ENCODE results near the gene HELZ2. TPM values are rescaled to one million over a fixed set of nuclear protein-coding genes. Genes with fewer than 3 reads are reported as not detected.
A peak's percentile ranks its signal among the peaks of the same experiment; 100 is the strongest.

HELZ2 gene
- total and polyA plus RNA-seq, 2 of the 4 experiments (the other 2 are of a cell fraction): 4.7 to 10.6 TPM

DNA sequence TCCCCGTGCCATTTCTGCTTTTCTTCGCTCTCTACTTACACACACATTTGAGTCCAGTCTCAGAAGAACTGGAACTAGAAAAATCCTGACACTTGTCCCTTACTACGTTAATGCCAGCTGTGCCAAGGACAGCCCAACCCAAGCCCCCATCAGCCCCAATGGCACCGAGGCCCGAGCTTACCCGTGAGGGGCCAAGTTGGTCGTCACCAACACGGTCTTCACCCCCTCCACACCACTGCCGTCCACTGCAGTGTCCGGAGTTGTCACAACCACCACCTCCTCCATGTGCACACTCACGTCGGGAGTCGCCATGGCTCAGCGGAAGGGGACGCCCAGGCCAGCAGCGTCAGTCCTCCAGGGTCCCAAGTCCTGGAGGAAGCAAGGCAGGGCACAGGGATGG lies 45.0 kb upstream of the HELZ2 start:
- Histone ChIP-seq H3K23ac (ENCODE audit: low read depth, low read length) (no peak overlapping the region), H3K56ac (ENCODE audit: extremely low read depth, insufficient read depth, low read length) (no peak overlapping the region), H2BK15ac (ENCODE audit: low read depth, low read length) (no peak overlapping the region), H4K20me1 (ENCODE audit: insufficient read depth, low read length) (peaks cover 22% of the 10 kb centered on the region), H3K4me2 (ENCODE audit: low read depth, low read length) (no peak overlapping the region), H3K79me1 (ENCODE audit: low read depth in 1 of 2, low read length in 2 of 2) (peaks cover 29 to 74% of the 10 kb centered on the region in 2 experiments), H2AK9ac (replicated peaks; ENCODE audit: low read depth, low read length, poor library complexity) (peak overlapping the region; percentile 28), H3K36me3 (ENCODE audit: control insufficient read depth, insufficient read depth, low read length) (peaks cover 34% of the 10 kb centered on the region), H3K4me3 (ENCODE audit: insufficient read depth, low read depth, low read length) (no peak overlapping the region), H2BK20ac (ENCODE audit: low read depth, low read length) (no peak overlapping the region), H3K4ac (ENCODE audit: low read depth, low read length) (no peak overlapping the region), H3K9me3 (ENCODE audit: control insufficient read depth, insufficient read depth, low read length) (no peaks in the 10 kb centered on the region), H3K18ac (ENCODE audit: low read depth, low read length) (no peak overlapping the region), H3K9me1 (ENCODE audit: insufficient read depth, low read length) (peaks cover 3% of the 10 kb centered on the region; the same call in 1 of the 2 replicates), H3K27me3 (ENCODE audit: control insufficient read depth, insufficient read depth, low read length) (no peaks in the 10 kb centered on the region), H4K91ac (ENCODE audit: insufficient read depth, low read depth, low read length) (no peak overlapping the region), H3K27ac (ENCODE audit: insufficient read depth, low read length) (no peak overlapping the region), H2AFZ (replicated peaks; ENCODE audit: low read length, poor library complexity) (peak overlapping the region; percentile 17), H4K8ac (ENCODE audit: low read depth in 2 of 2, low read length in 2 of 2) (no peak overlapping the region), H4K5ac (ENCODE audit: low read depth, low read length) (no peak overlapping the region), H2BK120ac (ENCODE audit: low read depth, low read length) (no peak overlapping the region), H2BK5ac (ENCODE audit: low read depth, low read length, poor library complexity, severe bottlenecking) (no peak overlapping the region), H2AK5ac (ENCODE audit: low read depth, low read length) (no peak overlapping the region), H3K9ac (ENCODE audit: low read depth, low read length) (no peak overlapping the region), H3K4me1 (ENCODE audit: control insufficient read depth, insufficient read depth, low read length) (no peaks in the 10 kb centered on the region), H3K14ac (replicated peaks; ENCODE audit: low read depth, low read length) (no peak overlapping the region)
- dilution Hi-C loops (cut with HindIII; ENCODE audit: low sequenced_read_pairs, unreplicated experiment): no loop called here
- intact Hi-C loops (cut with micrococcal nuclease): no loop called here
- ATAC-seq (ENCODE audit: low read depth): no peak
- CTCF ChIA-PET: no interaction called here
- TF ChIP-seq, protein P1, sequence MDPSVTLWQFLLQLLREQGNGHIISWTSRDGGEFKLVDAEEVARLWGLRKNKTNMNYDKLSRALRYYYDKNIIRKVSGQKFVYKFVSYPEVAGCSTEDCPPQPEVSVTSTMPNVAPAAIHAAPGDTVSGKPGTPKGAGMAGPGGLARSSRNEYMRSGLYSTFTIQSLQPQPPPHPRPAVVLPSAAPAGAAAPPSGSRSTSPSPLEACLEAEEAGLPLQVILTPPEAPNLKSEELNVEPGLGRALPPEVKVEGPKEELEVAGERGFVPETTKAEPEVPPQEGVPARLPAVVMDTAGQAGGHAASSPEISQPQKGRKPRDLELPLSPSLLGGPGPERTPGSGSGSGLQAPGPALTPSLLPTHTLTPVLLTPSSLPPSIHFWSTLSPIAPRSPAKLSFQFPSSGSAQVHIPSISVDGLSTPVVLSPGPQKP (IDR thresholded peaks at IDR 0.05; ENCODE audit: borderline replicate concordance, low read depth, low read length): no peak
- TF ChIP-seq SMC3 (IDR thresholded peaks at IDR 0.05; ENCODE audit: low read depth, low read length) (no peak), RAD21 (IDR thresholded peaks at IDR 0.05; ENCODE audit: low read length) (no peak), MAZ (IDR thresholded peaks at IDR 0.05; ENCODE audit: borderline replicate concordance, low read depth, low read length) (no peak), RFX5 (IDR thresholded peaks at IDR 0.05; ENCODE audit: low read depth, low read length) (no peak), NFE2L2 (IDR thresholded peaks at IDR 0.05; ENCODE audit: low read depth, low read length) (no peak), RCOR1 (IDR thresholded peaks at IDR 0.05; ENCODE audit: insufficient replicate concordance, low read length) (no peak)
- TF ChIP-seq, protein P2, sequence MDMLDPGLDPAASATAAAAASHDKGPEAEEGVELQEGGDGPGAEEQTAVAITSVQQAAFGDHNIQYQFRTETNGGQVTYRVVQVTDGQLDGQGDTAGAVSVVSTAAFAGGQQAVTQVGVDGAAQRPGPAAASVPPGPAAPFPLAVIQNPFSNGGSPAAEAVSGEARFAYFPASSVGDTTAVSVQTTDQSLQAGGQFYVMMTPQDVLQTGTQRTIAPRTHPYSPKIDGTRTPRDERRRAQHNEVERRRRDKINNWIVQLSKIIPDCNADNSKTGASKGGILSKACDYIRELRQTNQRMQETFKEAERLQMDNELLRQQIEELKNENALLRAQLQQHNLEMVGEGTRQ (IDR thresholded peaks at IDR 0.05; ENCODE audit: low read depth, low read length): no peak
- TF ChIP-seq, protein P3, sequence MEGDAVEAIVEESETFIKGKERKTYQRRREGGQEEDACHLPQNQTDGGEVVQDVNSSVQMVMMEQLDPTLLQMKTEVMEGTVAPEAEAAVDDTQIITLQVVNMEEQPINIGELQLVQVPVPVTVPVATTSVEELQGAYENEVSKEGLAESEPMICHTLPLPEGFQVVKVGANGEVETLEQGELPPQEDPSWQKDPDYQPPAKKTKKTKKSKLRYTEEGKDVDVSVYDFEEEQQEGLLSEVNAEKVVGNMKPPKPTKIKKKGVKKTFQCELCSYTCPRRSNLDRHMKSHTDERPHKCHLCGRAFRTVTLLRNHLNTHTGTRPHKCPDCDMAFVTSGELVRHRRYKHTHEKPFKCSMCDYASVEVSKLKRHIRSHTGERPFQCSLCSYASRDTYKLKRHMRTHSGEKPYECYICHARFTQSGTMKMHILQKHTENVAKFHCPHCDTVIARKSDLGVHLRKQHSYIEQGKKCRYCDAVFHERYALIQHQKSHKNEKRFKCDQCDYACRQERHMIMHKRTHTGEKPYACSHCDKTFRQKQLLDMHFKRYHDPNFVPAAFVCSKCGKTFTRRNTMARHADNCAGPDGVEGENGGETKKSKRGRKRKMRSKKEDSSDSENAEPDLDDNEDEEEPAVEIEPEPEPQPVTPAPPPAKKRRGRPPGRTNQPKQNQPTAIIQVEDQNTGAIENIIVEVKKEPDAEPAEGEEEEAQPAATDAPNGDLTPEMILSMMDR (conservative IDR thresholded peaks at IDR 0.05; ENCODE audit: low read depth, low read length): no peak
- in situ Hi-C loops (cut with MboI; ENCODE audit: low sequenced_read_pairs): no loop called here
- no peak for DNase-seq
- WGBS, 2 experiments (ENCODE audit: extremely low coverage in 2 of 2, insufficient read length in 1 of 2): 96% methylated on average over 5 of the region's 16 CpGs; no CpG with 5 or more reads in 1 of the 2 experiments
- POLR2A ChIA-PET (ENCODE audit: unreplicated experiment): no interaction called here
- BruUV-seq (replicated peaks): no TSS peak
